GM23338 (cell line): Measurements from ENCODE around the gene KRTAP5-6. TPM values are rescaled to one million over a fixed set of nuclear protein-coding genes. Genes with fewer than 3 reads are reported as not detected.

Experiments used
- ATAC-seq: fragments of 200-7000 bp; cut with Tn5 transposase; 3 replicates; pipeline ENCODE4 v1.9.1; 2020
- DNase-seq: peaks from one replicate; pipeline ENCODE4 v3.0.0-alpha.2; 2015; ENCODE audit warnings: low spot score
- H2AFZ ChIP-seq: fragments of 200-600 bp; sonication (generic); 2 replicates; pipeline ENCODE4 v1.8.0; 2016; ENCODE audit warnings: antibody characterized with exemption, mild to moderate bottlenecking, moderate library complexity
- H3F3A ChIP-seq: fragments of 200-600 bp; sonication (generic); replicated peaks from 2 replicates; pipeline ENCODE4 v1.8.0; 2017; ENCODE audit warnings: antibody characterized with exemption, mixed run types, low read depth
- H3K27ac ChIP-seq: fragments of 200-600 bp; sonication (generic); 2 replicates; pipeline ENCODE4 v1.6.1; 2016; ENCODE audit warnings: low read depth
- H3K27me3 ChIP-seq: fragments of 200-600 bp; sonication (generic); 2 replicates; pipeline ENCODE4 v1.8.0; 2016; ENCODE audit warnings: mild to moderate bottlenecking, mixed run types, moderate library complexity; ENCODE audit not compliant: insufficient read depth
- H3K36me3 ChIP-seq: fragments of 200-600 bp; sonication (generic); 2 replicates; pipeline ENCODE4 v1.8.0; 2016; ENCODE audit warnings: mild to moderate bottlenecking; ENCODE audit not compliant: insufficient read depth
- H3K4me1 ChIP-seq: fragments of 200-600 bp; sonication (generic); 2 replicates; pipeline ENCODE4 v1.8.0; 2016; ENCODE audit warnings: mild to moderate bottlenecking, moderate library complexity; ENCODE audit not compliant: insufficient read depth
- H3K4me2 ChIP-seq: fragments of 200-600 bp; sonication (generic); 2 replicates; pipeline ENCODE4 v1.7.1; 2017; ENCODE audit warnings: mixed run types
- H3K4me3 ChIP-seq: fragments of 200-600 bp; sonication (generic); 2 replicates; pipeline ENCODE4 v1.6.1; 2016; ENCODE audit warnings: mixed run types
- H3K79me2 ChIP-seq: fragments of 200-600 bp; sonication (generic); replicated peaks from 2 replicates; pipeline ENCODE4 v1.8.0; 2017; ENCODE audit warnings: mild to moderate bottlenecking; ENCODE audit not compliant: insufficient read depth
- H3K9me2 ChIP-seq: fragments of 200-600 bp; sonication (generic); 2 replicates; pipeline ENCODE4 v1.8.0; 2017; ENCODE audit not compliant: insufficient read depth
- H4K20me1 ChIP-seq: fragments of 200-600 bp; sonication (generic); replicated peaks from 2 replicates; pipeline ENCODE4 v1.8.0; 2017; ENCODE audit warnings: mild to moderate bottlenecking; ENCODE audit not compliant: insufficient read depth
- H3K27ac Mint-ChIP-seq: 2 replicates; pipeline ENCODE4 v1.8.0; 2020; ENCODE audit warnings: inconsistent platforms, mild to moderate bottlenecking, moderate library complexity, mixed read lengths
- H3K27me3 Mint-ChIP-seq: 3 replicates; pipeline ENCODE4 v1.8.0; 2022; ENCODE audit warnings: low read depth, mild to moderate bottlenecking, moderate library complexity, mixed read lengths, inconsistent platforms; ENCODE audit not compliant: insufficient read depth, poor library complexity
- H3K36me3 Mint-ChIP-seq: 3 replicates; pipeline ENCODE4 v1.8.0; 2021; ENCODE audit warnings: low read depth, mild to moderate bottlenecking, inconsistent platforms, moderate library complexity, mixed read lengths
- H3K4me1 Mint-ChIP-seq: 3 replicates; pipeline ENCODE4 v1.8.0; 2020; ENCODE audit warnings: mild to moderate bottlenecking, inconsistent platforms, mixed read lengths
- H3K4me3 Mint-ChIP-seq: 3 replicates; pipeline ENCODE4 v1.8.0; 2021; ENCODE audit warnings: moderate library complexity, mild to moderate bottlenecking, inconsistent platforms, mixed read lengths
- H3K9me3 Mint-ChIP-seq: 3 replicates; pipeline ENCODE4 v1.8.0; 2020; ENCODE audit warnings: moderate library complexity, mild to moderate bottlenecking, inconsistent platforms, mixed read lengths
- EZH2phosphoT487 ChIP-seq: fragments of 200-600 bp; sonication (generic); IDR thresholded peaks from one replicate; pipeline ENCODE4 v1.8.1; 2018; ENCODE audit warnings: antibody characterized with exemption; ENCODE audit not compliant: unreplicated experiment
- JUNB ChIP-seq: IDR thresholded peaks from one replicate; pipeline ENCODE4 v1.6.1; 2016; ENCODE audit warnings: antibody characterized with exemption; ENCODE audit not compliant: unreplicated experiment
- POLR2AphosphoS5 ChIP-seq: IDR thresholded peaks from 2 replicates; pipeline ENCODE4 v1.6.1; 2016; ENCODE audit warnings: antibody characterized with exemption, low read depth
- STAT1 ChIP-seq: IDR thresholded peaks from one replicate; pipeline ENCODE4 v1.6.1; 2016; ENCODE audit warnings: antibody characterized with exemption; ENCODE audit not compliant: unreplicated experiment
- ZNF114 ChIP-seq: fragments of 250-450 bp; sonication (Bioruptor Pico); IDR thresholded peaks from 2 replicates; pipeline ENCODE4 v1.5.0; 2020; ENCODE audit warnings: mild to moderate bottlenecking, moderate library complexity
- ZNF331 ChIP-seq: fragments of 250-450 bp; sonication (Bioruptor Pico); IDR thresholded peaks from 2 replicates; pipeline ENCODE4 v1.5.0; 2020; ENCODE audit warnings: low read depth, mild to moderate bottlenecking, moderate library complexity
- polyA plus RNA-seq: library from polyadenylated mRNA; unstranded; fragments of >200 nt; fragmentation: Nextera tagmentation; extraction: Ambion mirVana; gene quantifications from 2 replicates; pipeline ENCODE4 v1.2.1, GENCODE V29; 2016
- total RNA-seq: library from RNA; depleted of rRNA; stranded (reverse); fragments of >200 nt; shearing (Covaris generic); gene quantifications from 2 replicates; pipeline ENCODE4 v1.2.3, GENCODE V29; 2014
- TF ChIP-seq, protein P1 (sequence below): fragments of 250-450 bp; sonication (Bioruptor Pico); IDR thresholded peaks from 2 replicates; pipeline ENCODE4 v1.5.0; 2020; ENCODE audit warnings: mild to moderate bottlenecking, moderate library complexity
- TF ChIP-seq, protein P2 (sequence below): IDR thresholded peaks from one replicate; pipeline ENCODE4 v1.6.1; 2018; ENCODE audit warnings: antibody characterized with exemption; ENCODE audit not compliant: unreplicated experiment
- TF ChIP-seq, protein P3 (sequence below), 2 experiments: fragments of 200-600 bp in 1 of 2; sonication (generic) in 1 of 2; conservative IDR thresholded peaks; 2 replicates each; pipeline versions ENCODE4 v1.5.1 to v1.6.1; 2016 to 2017; ENCODE audit warnings: antibody characterized with exemption in 2 of 2, low read depth in 2 of 2, mild to moderate bottlenecking in 2 of 2, moderate library complexity in 1 of 2
- TF ChIP-seq, protein P4 (sequence below): IDR thresholded peaks from 2 replicates; pipeline ENCODE4 v1.6.1; 2016; ENCODE audit warnings: antibody characterized with exemption

Gene KRTAP5-6
- total and polyA plus RNA-seq, 2 experiments from 2014 or later = not detected

DNA sequence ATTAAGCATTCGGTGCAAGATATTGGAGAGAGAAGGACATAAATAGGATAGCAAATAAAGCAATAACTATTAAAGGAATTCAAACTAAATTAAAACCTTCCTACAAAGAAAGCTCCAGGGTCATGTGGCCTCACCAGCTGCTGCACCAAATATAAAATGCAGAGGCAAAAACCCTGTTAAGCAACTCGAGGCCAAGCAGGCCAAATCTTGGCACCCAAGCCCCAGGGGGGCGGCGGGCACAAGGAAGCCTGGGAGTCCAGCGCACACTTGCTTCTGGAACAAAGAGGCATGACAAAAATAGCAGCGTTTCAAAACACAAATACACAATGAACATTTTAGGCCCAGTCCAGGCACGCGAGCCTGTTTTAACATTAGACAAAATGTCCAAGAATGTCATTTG is 20.8 kb downstream of the KRTAP5-6 start:
- Histone ChIP-seq H3K27me3 (no peaks in the 10 kb centered on the region), H3K4me2 (no peak overlapping the region), H3K4me3 (no peak overlapping the region), H4K20me1 (peaks cover 3% of the 10 kb centered on the region; the same call in 1 of the 2 replicates), H3F3A (no peaks in the 10 kb centered on the region), H3K36me3 (no peaks in the 10 kb centered on the region), H3K4me1 (no peaks in the 10 kb centered on the region), H2AFZ (no peak overlapping the region), H3K79me2 (no peaks in the 10 kb centered on the region), H3K27ac (no peak overlapping the region), H3K9me2 (no peaks in the 10 kb centered on the region)
- TF ChIP-seq EZH2phosphoT487 = no peak
- TF ChIP-seq, protein P1, sequence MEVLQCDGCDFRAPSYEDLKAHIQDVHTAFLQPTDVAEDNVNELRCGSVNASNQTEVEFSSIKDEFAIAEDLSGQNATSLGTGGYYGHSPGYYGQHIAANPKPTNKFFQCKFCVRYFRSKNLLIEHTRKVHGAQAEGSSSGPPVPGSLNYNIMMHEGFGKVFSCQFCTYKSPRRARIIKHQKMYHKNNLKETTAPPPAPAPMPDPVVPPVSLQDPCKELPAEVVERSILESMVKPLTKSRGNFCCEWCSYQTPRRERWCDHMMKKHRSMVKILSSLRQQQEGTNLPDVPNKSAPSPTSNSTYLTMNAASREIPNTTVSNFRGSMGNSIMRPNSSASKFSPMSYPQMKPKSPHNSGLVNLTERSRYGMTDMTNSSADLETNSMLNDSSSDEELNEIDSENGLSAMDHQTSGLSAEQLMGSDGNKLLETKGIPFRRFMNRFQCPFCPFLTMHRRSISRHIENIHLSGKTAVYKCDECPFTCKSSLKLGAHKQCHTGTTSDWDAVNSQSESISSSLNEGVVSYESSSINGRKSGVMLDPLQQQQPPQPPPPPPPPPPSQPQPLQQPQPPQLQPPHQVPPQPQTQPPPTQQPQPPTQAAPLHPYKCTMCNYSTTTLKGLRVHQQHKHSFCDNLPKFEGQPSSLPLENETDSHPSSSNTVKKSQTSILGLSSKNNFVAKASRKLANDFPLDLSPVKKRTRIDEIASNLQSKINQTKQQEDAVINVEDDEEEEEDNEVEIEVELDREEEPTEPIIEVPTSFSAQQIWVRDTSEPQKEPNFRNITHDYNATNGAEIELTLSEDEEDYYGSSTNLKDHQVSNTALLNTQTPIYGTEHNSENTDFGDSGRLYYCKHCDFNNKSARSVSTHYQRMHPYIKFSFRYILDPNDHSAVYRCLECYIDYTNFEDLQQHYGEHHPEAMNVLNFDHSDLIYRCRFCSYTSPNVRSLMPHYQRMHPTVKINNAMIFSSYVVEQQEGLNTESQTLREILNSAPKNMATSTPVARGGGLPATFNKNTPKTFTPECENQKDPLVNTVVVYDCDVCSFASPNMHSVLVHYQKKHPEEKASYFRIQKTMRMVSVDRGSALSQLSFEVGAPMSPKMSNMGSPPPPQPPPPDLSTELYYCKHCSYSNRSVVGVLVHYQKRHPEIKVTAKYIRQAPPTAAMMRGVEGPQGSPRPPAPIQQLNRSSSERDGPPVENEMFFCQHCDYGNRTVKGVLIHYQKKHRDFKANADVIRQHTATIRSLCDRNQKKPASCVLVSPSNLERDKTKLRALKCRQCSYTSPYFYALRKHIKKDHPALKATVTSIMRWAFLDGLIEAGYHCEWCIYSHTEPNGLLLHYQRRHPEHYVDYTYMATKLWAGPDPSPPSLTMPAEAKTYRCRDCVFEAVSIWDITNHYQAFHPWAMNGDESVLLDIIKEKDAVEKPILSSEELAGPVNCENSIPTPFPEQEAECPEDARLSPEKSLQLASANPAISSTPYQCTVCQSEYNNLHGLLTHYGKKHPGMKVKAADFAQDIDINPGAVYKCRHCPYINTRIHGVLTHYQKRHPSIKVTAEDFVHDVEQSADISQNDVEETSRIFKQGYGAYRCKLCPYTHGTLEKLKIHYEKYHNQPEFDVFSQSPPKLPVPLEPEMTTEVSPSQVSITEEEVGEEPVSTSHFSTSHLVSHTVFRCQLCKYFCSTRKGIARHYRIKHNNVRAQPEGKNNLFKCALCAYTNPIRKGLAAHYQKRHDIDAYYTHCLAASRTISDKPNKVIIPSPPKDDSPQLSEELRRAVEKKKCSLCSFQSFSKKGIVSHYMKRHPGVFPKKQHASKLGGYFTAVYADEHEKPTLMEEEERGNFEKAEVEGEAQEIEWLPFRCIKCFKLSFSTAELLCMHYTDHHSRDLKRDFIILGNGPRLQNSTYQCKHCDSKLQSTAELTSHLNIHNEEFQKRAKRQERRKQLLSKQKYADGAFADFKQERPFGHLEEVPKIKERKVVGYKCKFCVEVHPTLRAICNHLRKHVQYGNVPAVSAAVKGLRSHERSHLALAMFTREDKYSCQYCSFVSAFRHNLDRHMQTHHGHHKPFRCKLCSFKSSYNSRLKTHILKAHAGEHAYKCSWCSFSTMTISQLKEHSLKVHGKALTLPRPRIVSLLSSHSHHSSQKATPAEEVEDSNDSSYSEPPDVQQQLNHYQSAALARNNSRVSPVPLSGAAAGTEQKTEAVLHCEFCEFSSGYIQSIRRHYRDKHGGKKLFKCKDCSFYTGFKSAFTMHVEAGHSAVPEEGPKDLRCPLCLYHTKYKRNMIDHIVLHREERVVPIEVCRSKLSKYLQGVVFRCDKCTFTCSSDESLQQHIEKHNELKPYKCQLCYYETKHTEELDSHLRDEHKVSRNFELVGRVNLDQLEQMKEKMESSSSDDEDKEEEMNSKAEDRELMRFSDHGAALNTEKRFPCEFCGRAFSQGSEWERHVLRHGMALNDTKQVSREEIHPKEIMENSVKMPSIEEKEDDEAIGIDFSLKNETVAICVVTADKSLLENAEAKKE (CRISPR knock-in tag) = no peak
- no peaks in the 10 kb centered on the region for H3K36me3 Mint-ChIP-seq
- no peak for ATAC-seq
- H3K9me3 Mint-ChIP-seq = peaks cover 4% of the 10 kb centered on the region; the same call in 2 of the 3 replicates
- H3K27ac Mint-ChIP-seq = no peak overlapping the region
- peaks cover 3% of the 10 kb centered on the region for H3K27me3 Mint-ChIP-seq
- H3K4me3 Mint-ChIP-seq = no peak overlapping the region
- H3K4me1 Mint-ChIP-seq = no peaks in the 10 kb centered on the region
- DNase-seq = no peak

DNA sequence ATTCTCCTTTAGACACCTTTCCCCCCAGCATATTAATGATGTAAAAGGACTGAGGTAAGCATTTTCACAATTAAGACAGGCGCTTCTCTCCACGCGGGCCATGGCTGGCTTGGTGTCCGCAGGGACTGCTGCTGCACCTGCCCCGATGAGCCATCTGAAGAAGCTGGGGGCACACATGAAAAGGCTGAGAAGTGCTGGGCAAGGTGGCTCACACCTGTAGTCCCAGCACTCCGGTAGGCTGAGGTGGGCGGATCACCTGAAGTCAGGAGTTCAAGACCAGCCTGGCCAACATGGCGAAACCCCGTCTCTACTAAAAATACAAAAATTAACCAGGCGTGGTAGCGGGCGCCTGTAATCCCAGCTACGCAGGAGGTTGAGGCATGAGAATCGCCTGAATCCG is 21.3 kb downstream of the KRTAP5-6 start:
- Histone ChIP-seq H3K4me2 (no peak overlapping the region), H3K27ac (no peak overlapping the region), H3K9me2 (no peaks in the 10 kb centered on the region), H3K36me3 (no peaks in the 10 kb centered on the region), H3K4me1 (no peaks in the 10 kb centered on the region), H2AFZ (no peak overlapping the region), H3K79me2 (no peaks in the 10 kb centered on the region), H3K27me3 (no peaks in the 10 kb centered on the region), H4K20me1 (peaks cover 3% of the 10 kb centered on the region; the same call in 1 of the 2 replicates), H3K4me3 (no peak overlapping the region), H3F3A (no peaks in the 10 kb centered on the region)
- Mint-ChIP-seq H3K36me3 (no peaks in the 10 kb centered on the region), H3K27ac (no peak overlapping the region), H3K4me1 (no peaks in the 10 kb centered on the region), H3K27me3 (peaks cover 3% of the 10 kb centered on the region), H3K9me3 (peaks cover 8% of the 10 kb centered on the region; the same call in 2 of the 3 replicates), H3K4me3 (no peak overlapping the region)
- ATAC-seq (no peak), DNase-seq (no peak)
- no peak for TF ChIP-seq EZH2phosphoT487
- TF ChIP-seq POLR2AphosphoS5 = no peak
- TF ChIP-seq JUNB = no peak
- no peak for TF ChIP-seq STAT1
- TF ChIP-seq ZNF331 = no peak
- TF ChIP-seq, protein P2, sequence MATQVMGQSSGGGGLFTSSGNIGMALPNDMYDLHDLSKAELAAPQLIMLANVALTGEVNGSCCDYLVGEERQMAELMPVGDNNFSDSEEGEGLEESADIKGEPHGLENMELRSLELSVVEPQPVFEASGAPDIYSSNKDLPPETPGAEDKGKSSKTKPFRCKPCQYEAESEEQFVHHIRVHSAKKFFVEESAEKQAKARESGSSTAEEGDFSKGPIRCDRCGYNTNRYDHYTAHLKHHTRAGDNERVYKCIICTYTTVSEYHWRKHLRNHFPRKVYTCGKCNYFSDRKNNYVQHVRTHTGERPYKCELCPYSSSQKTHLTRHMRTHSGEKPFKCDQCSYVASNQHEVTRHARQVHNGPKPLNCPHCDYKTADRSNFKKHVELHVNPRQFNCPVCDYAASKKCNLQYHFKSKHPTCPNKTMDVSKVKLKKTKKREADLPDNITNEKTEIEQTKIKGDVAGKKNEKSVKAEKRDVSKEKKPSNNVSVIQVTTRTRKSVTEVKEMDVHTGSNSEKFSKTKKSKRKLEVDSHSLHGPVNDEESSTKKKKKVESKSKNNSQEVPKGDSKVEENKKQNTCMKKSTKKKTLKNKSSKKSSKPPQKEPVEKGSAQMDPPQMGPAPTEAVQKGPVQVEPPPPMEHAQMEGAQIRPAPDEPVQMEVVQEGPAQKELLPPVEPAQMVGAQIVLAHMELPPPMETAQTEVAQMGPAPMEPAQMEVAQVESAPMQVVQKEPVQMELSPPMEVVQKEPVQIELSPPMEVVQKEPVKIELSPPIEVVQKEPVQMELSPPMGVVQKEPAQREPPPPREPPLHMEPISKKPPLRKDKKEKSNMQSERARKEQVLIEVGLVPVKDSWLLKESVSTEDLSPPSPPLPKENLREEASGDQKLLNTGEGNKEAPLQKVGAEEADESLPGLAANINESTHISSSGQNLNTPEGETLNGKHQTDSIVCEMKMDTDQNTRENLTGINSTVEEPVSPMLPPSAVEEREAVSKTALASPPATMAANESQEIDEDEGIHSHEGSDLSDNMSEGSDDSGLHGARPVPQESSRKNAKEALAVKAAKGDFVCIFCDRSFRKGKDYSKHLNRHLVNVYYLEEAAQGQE = no peak
- TF ChIP-seq, protein P3, sequence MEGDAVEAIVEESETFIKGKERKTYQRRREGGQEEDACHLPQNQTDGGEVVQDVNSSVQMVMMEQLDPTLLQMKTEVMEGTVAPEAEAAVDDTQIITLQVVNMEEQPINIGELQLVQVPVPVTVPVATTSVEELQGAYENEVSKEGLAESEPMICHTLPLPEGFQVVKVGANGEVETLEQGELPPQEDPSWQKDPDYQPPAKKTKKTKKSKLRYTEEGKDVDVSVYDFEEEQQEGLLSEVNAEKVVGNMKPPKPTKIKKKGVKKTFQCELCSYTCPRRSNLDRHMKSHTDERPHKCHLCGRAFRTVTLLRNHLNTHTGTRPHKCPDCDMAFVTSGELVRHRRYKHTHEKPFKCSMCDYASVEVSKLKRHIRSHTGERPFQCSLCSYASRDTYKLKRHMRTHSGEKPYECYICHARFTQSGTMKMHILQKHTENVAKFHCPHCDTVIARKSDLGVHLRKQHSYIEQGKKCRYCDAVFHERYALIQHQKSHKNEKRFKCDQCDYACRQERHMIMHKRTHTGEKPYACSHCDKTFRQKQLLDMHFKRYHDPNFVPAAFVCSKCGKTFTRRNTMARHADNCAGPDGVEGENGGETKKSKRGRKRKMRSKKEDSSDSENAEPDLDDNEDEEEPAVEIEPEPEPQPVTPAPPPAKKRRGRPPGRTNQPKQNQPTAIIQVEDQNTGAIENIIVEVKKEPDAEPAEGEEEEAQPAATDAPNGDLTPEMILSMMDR (conservative IDR thresholded peaks at IDR 0.05; ENCODE audit: low read depth in 2 of 2) = no peak
- TF ChIP-seq ZNF114 (CRISPR knock-in tag) = no peak
- TF ChIP-seq, protein P4, sequence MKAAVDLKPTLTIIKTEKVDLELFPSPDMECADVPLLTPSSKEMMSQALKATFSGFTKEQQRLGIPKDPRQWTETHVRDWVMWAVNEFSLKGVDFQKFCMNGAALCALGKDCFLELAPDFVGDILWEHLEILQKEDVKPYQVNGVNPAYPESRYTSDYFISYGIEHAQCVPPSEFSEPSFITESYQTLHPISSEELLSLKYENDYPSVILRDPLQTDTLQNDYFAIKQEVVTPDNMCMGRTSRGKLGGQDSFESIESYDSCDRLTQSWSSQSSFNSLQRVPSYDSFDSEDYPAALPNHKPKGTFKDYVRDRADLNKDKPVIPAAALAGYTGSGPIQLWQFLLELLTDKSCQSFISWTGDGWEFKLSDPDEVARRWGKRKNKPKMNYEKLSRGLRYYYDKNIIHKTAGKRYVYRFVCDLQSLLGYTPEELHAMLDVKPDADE = no peak
